ENCODE measurements around the gene CHAC2. TPM values are rescaled to one million over a fixed set of nuclear protein-coding genes. Genes with fewer than 3 reads are reported as not detected.

The CHAC2 gene
- total and polyA plus RNA-seq, 10 donors = 2.7 to 9.5 (median 5.2) TPM

DNA sequence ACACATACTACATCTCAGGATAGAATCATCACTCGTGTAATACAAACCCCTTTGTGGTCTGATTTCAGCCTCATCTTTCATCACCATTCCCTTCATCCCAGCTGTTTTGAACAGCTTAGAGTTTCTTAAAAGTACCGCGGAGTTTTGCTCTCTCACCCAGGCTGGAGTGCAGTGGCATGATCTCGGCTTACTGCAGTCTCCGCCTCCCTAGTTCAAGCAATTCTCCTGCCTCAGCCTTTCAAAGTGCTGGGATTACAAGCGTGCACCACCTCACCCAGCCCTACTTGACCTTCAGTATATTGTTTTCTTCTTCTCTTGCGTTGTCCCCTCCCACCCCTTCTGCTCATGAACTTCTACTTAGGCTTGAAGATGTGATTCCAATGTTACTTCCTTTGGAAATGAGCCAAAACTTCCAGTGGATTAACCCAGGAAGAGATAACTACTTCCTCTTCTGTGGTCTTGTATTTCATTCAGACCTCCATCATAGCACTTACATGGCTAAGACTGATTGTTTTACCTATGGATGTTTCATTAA is 35.1 kb downstream of the CHAC2 start:
- Histone ChIP-seq H3K27me3 (replicated peaks in 1 of 7) (no peaks in the 10 kb centered on the region), H3K4me3 (no peak overlapping the region), H3K4me1 (peaks cover 0 to 5% (median 0%) of the 10 kb centered on the region in 6 donors), H3K36me3 (peaks cover 0 to 100% (median 69%) of the 10 kb centered on the region in 6 donors), H3K9me3 (no peaks in the 10 kb centered on the region), H3K27ac (no peak overlapping the region)
- TF ChIP-seq POLR2AphosphoS5 (IDR thresholded peaks at IDR 0.05) = no peak
- TF ChIP-seq, protein P1, sequence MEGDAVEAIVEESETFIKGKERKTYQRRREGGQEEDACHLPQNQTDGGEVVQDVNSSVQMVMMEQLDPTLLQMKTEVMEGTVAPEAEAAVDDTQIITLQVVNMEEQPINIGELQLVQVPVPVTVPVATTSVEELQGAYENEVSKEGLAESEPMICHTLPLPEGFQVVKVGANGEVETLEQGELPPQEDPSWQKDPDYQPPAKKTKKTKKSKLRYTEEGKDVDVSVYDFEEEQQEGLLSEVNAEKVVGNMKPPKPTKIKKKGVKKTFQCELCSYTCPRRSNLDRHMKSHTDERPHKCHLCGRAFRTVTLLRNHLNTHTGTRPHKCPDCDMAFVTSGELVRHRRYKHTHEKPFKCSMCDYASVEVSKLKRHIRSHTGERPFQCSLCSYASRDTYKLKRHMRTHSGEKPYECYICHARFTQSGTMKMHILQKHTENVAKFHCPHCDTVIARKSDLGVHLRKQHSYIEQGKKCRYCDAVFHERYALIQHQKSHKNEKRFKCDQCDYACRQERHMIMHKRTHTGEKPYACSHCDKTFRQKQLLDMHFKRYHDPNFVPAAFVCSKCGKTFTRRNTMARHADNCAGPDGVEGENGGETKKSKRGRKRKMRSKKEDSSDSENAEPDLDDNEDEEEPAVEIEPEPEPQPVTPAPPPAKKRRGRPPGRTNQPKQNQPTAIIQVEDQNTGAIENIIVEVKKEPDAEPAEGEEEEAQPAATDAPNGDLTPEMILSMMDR (IDR thresholded peaks at IDR 0.05 in 8 of 11, conservative IDR thresholded peaks at IDR 0.05 in 3 of 11) = no peak
- no peak for TF ChIP-seq POLR2A (IDR thresholded peaks at IDR 0.05)
- WGBS, 5 donors = 80 to 85% (median 84%) methylated on average over 7 of the region's 7 CpGs
- intact Hi-C loops (cut with DNase I; ENCODE audit: low total_unique reads) = no loop called here
- DNase-seq = no peak

DNA sequence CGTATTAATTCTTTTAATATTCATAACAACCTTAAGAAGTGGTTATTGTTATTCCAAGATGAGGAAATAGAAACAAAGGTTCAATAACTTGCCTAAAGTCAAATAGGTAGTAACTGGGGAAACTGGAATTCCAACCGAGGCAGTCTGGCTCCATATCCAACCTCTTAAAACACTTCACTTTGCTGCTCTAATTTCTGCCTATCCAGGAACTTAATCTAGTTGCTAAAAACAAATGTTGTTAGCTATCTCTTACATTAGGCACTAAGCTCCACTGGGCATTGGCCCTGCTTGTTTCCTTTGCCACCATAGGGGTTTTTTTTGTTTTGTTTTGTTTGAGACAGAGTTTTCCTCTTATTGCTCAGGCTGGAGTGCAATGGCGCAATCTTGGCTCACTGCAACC is 44.0 kb downstream of the CHAC2 start:
- intact Hi-C loops (cut with DNase I; ENCODE audit: low total_unique reads) = no loop called here
- WGBS, 5 donors = 92 to 98% (median 95%) methylated on average over 3 of the region's 3 CpGs

DNA sequence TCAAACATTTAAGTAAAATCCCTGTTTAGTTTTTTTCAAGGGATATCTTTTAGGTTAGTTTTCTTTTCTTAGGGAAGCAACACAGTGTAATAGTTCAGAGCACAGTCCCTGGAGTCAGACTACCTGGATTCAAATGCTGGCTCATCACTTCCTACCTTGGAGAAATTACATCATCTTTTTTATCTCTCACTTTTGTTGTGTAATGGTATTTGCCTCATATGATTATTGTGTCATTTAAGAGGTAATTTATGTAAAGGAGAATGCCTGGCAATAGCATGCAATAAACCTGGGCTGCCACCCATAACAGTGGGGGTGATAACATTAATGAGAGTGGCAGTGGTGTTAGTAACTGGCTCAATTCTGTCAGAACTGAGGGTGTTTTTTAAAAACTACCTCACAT is 45.5 kb downstream of the CHAC2 start:
- no peak overlapping the region for H3K4me3 ChIP-seq
- no peak for DNase-seq
- H3K27me3 ChIP-seq (replicated peaks in 1 of 7) = no peaks in the 10 kb centered on the region
- TF ChIP-seq, protein P1 (IDR thresholded peaks at IDR 0.05 in 8 of 11, conservative IDR thresholded peaks at IDR 0.05 in 3 of 11) = no peak
- TF ChIP-seq POLR2AphosphoS5 (IDR thresholded peaks at IDR 0.05) = no peak
- no peak for TF ChIP-seq POLR2A (IDR thresholded peaks at IDR 0.05)
- no peaks in the 10 kb centered on the region for H3K4me1 ChIP-seq
- intact Hi-C loops (cut with DNase I; ENCODE audit: low total_unique reads) = no loop called here
- no peak overlapping the region for H3K27ac ChIP-seq
- H3K9me3 ChIP-seq = no peaks in the 10 kb centered on the region
- peaks cover 8 to 100% (median 87%) of the 10 kb centered on the region in 6 donors for H3K36me3 ChIP-seq

More for the DNA sequence above, 44.0 kb downstream of the CHAC2 start:
- DNase-seq = no peak
- H3K27ac ChIP-seq = no peak overlapping the region
- H3K27me3 ChIP-seq (replicated peaks in 1 of 7) = no peaks in the 10 kb centered on the region
- peaks cover 8 to 100% (median 90%) of the 10 kb centered on the region in 6 donors for H3K36me3 ChIP-seq
- H3K9me3 ChIP-seq = no peaks in the 10 kb centered on the region
- TF ChIP-seq POLR2AphosphoS5 (IDR thresholded peaks at IDR 0.05) = no peak
- TF ChIP-seq POLR2A (IDR thresholded peaks at IDR 0.05) = no peak
- TF ChIP-seq, protein P1 (IDR thresholded peaks at IDR 0.05 in 8 of 11, conservative IDR thresholded peaks at IDR 0.05 in 3 of 11) = no peak
- H3K4me1 ChIP-seq = no peaks in the 10 kb centered on the region
- H3K4me3 ChIP-seq = no peak overlapping the region

DNA sequence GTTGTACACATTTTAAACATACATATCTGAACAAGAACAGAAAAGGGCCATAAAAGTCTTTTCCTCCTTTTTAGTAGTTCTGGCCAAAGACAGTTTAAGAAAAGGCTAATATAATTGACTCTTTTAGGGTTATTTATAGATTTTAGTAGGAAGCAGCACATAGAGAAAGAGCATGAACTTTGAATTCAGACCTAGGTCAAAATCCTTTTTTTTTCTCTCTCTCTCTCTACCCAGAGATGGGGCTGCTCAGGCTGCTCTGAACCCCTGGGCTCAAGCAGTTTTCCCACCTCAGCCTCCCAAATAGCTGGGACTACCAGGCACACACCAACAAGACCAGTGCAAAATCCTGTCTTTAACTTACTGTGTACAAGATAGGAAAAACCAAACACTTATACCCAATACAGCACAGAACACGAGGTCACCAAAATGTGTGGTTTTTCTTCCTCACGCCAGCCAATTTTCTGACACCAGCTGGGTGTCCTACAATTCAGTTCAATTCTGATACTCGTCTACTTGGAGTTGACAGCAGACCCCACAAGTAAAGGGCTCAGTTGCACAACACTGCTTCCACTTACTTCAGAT is 51.3 kb downstream of the CHAC2 start:
- Histone ChIP-seq H3K4me1 (no peaks in the 10 kb centered on the region), H3K4me3 (no peak overlapping the region), H3K27ac (no peak overlapping the region), H3K9me3 (no peaks in the 10 kb centered on the region), H3K36me3 (peaks cover 8 to 66% (median 49%) of the 10 kb centered on the region in 6 donors), H3K27me3 (replicated peaks in 1 of 7) (no peaks in the 10 kb centered on the region)
- 83 to 94% (median 86%) methylated on average over 3 of the region's 3 CpGs for WGBS, 5 donors
- no peak for DNase-seq
- TF ChIP-seq, protein P1 (IDR thresholded peaks at IDR 0.05 in 8 of 11, conservative IDR thresholded peaks at IDR 0.05 in 3 of 11) = no peak
- TF ChIP-seq POLR2A (IDR thresholded peaks at IDR 0.05) (no peak), POLR2AphosphoS5 (IDR thresholded peaks at IDR 0.05) (no peak)
- intact Hi-C loops (cut with DNase I; ENCODE audit: low total_unique reads) = no loop called here
